CD14-positive monocyte (primary cell): ENCODE results near the gene ATXN2L. TPM values are rescaled to one million over a fixed set of nuclear protein-coding genes. Genes with fewer than 3 reads are reported as not detected.
A peak's percentile ranks its signal among the peaks of the same experiment; 100 is the strongest.

ENCODE experiments used
- DNase-seq, 3 donors: peaks; one replicate each; pipeline ENCODE4 v3.0.0-alpha.2; 2011 to 2022
- H2AFZ ChIP-seq: 2 replicates; pipeline ENCODE4 v1.6.0; 2012; ENCODE audit warnings: mild to moderate bottlenecking, low read depth, low read length, inconsistent platforms; ENCODE audit not compliant: insufficient read depth, poor library complexity, severe bottlenecking
- H3K27ac ChIP-seq, 2 donors: 1 replicate in 1 of 2; 2 replicates in 1 of 2; pipeline ENCODE4 v1.5.1; 2012 to 2013; ENCODE audit warnings: low read length in 2 of 2, control low read depth in 1 of 2, inconsistent platforms in 1 of 2, low read depth in 1 of 2, mild to moderate bottlenecking in 1 of 2
- H3K27me3 ChIP-seq, 2 donors: one replicate each; pipeline versions ENCODE4 v1.6.0 to v1.6.1; 2011 to 2013; ENCODE audit warnings: low read length in 2 of 2; ENCODE audit not compliant: control insufficient read depth in 2 of 2, insufficient read depth in 2 of 2
- H3K36me3 ChIP-seq, 2 donors: replicated peaks in 1 of 2; 1 replicate in 1 of 2; 2 replicates in 1 of 2; pipeline versions ENCODE4 v1.5.1 to v1.6.1; 2012 to 2013; ENCODE audit warnings: low read length in 2 of 2, control low read depth in 1 of 2, inconsistent platforms in 1 of 2, mild to moderate bottlenecking in 1 of 2; ENCODE audit not compliant: insufficient read depth in 2 of 2, control insufficient read depth in 1 of 2
- H3K4me1 ChIP-seq, 2 donors: 1 replicate in 1 of 2; 2 replicates in 1 of 2; pipeline versions ENCODE4 v1.5.1 to v1.6.1; 2012 to 2013; ENCODE audit warnings: low read length in 2 of 2, control low read depth in 1 of 2, inconsistent platforms in 1 of 2, mild to moderate bottlenecking in 1 of 2, moderate library complexity in 1 of 2; ENCODE audit not compliant: insufficient read depth in 2 of 2, control insufficient read depth in 1 of 2
- H3K4me2 ChIP-seq: replicated peaks from 2 replicates; pipeline ENCODE3; 2012; ENCODE audit warnings: low read length, moderate library complexity, mild to moderate bottlenecking; ENCODE audit not compliant: poor library complexity, severe bottlenecking; ENCODE audit errors: extremely low read depth
- H3K4me3 ChIP-seq, 3 experiments: fragments of 200-600 bp in 1 of 3; sonication (generic) in 1 of 3; replicated peaks in 1 of 3; 1 replicate in 2 of 3; 2 replicates in 1 of 3; pipeline ENCODE4 v1.5.1; 2011 to 2013; ENCODE audit warnings: low read length in 3 of 3, mild to moderate bottlenecking in 3 of 3, control low read depth in 2 of 3, low read depth in 2 of 3, inconsistent platforms in 1 of 3, moderate library complexity in 1 of 3
- H3K79me2 ChIP-seq: 2 replicates; pipeline ENCODE4 v1.6.0; 2012; ENCODE audit warnings: mild to moderate bottlenecking, control low read depth, inconsistent platforms, low read length, moderate library complexity; ENCODE audit not compliant: insufficient read depth
- H3K9ac ChIP-seq: 2 replicates; pipeline ENCODE4 v1.6.0; 2017; ENCODE audit warnings: low read length, mild to moderate bottlenecking; ENCODE audit not compliant: insufficient read depth, poor library complexity, severe bottlenecking
- H3K9me3 ChIP-seq, 2 donors: replicated peaks in 1 of 2; 1 replicate in 1 of 2; 2 replicates in 1 of 2; pipeline versions ENCODE4 v1.5.1 to v1.6.1; 2012 to 2013; ENCODE audit warnings: low read length in 2 of 2, control low read depth in 1 of 2; ENCODE audit not compliant: control insufficient read depth in 1 of 2, insufficient read depth in 1 of 2
- H4K20me1 ChIP-seq: 2 replicates; pipeline ENCODE4 v1.6.0; 2012; ENCODE audit warnings: mild to moderate bottlenecking, low read length, control low read depth, moderate library complexity; ENCODE audit not compliant: insufficient read depth
- H3K27ac Mint-ChIP-seq, 7 donors: one replicate each; pipeline ENCODE4 v1.8.0; 2020; ENCODE audit warnings: mild to moderate bottlenecking in 7 of 7, mixed read lengths in 7 of 7, moderate library complexity in 6 of 7, inconsistent platforms in 2 of 7
- H3K27me3 Mint-ChIP-seq, 3 donors: one replicate each; pipeline ENCODE4 v1.8.0; 2021 to 2022; ENCODE audit warnings: low read depth in 3 of 3, mild to moderate bottlenecking in 3 of 3, mixed read lengths in 3 of 3, moderate library complexity in 3 of 3, inconsistent platforms in 1 of 3
- H3K36me3 Mint-ChIP-seq, 2 donors: one replicate each; pipeline ENCODE4 v1.8.0; 2020; ENCODE audit warnings: mixed read lengths in 2 of 2, inconsistent platforms in 1 of 2, mild to moderate bottlenecking in 1 of 2
- H3K4me1 Mint-ChIP-seq: one replicate; pipeline ENCODE4 v1.8.0; 2020; ENCODE audit warnings: mild to moderate bottlenecking, mixed read lengths
- H3K4me3 Mint-ChIP-seq, 2 donors: one replicate each; pipeline ENCODE4 v1.8.0; 2020; ENCODE audit warnings: mild to moderate bottlenecking in 2 of 2, mixed read lengths in 2 of 2, moderate library complexity in 1 of 2
- H3K9me3 Mint-ChIP-seq, 7 donors: one replicate each; pipeline ENCODE4 v1.8.0; 2020 to 2022; ENCODE audit warnings: mixed read lengths in 7 of 7, mild to moderate bottlenecking in 6 of 7, moderate library complexity in 6 of 7, inconsistent platforms in 2 of 7
- CTCF ChIP-seq: fragments of 200-600 bp; IDR thresholded peaks from one replicate; pipeline ENCODE4 v1.8.0; 2022; ENCODE audit warnings: antibody characterized with exemption, mild to moderate bottlenecking
- WGBS: methylation state at CpG from one replicate; pipeline ENCODE4 v1.1.5; 2013; ENCODE audit warnings: missing lambda C conversion rate; ENCODE audit not compliant: insufficient coverage; 5-methylcytosine and 5-hydroxymethylcytosine counted together
- intact Hi-C, 2 donors: fragments of 100-400 bp; cut with micrococcal nuclease; formaldehyde crosslinking; loops; one replicate each; pipeline versions ENCODE4 v1.15.0 to v1.15.1; 2023
- polyA plus RNA-seq, 3 donors: library from polyadenylated mRNA; depleted of rRNA in 1 of 3; unstranded in 2 of 3; stranded (reverse) in 1 of 3; fragments of 300-500 nt in 2 of 3; fragments of >200 nt in 1 of 3; fragmentation: Illumina TruSeq in 2 of 3; gene quantifications; 1 replicate in 2 of 3; 2 replicates in 1 of 3; pipeline ENCODE4 v1.2.3, GENCODE V29; 2012 to 2021

ATXN2L gene
- polyA plus RNA-seq, 3 donors, result 4.8 to 118 (median 10.2) TPM

- peaks cover 68 to 81% of the 10 kb centered on the region in 2 donors for H3K36me3 Mint-ChIP-seq
- peak overlapping the region in 1 of 7 donors; percentile 7 for H3K27ac Mint-ChIP-seq
- peaks cover 60 to 79% of the 10 kb centered on the region in 2 donors for H3K36me3 ChIP-seq
- H3K4me2 ChIP-seq, result no peak overlapping the region
- H2AFZ ChIP-seq, result no peak overlapping the region
- no peak overlapping the region for H3K4me3 ChIP-seq
- WGBS, result no CpG with 5 or more reads among the region's 8 CpGs
- H3K27ac ChIP-seq, result no peak overlapping the region
- no peak overlapping the region for H3K9ac ChIP-seq
- no peaks in the 10 kb centered on the region for H3K27me3 Mint-ChIP-seq
- H3K4me3 Mint-ChIP-seq, result no peak overlapping the region
- no peaks in the 10 kb centered on the region for H3K27me3 ChIP-seq
- peaks cover 20% of the 10 kb centered on the region for H3K4me1 Mint-ChIP-seq
- TF ChIP-seq CTCF, result no peak
- intact Hi-C loops, result no loop called here
- H3K9me3 ChIP-seq, result no peaks in the 10 kb centered on the region
- H3K9me3 Mint-ChIP-seq, result no peaks in the 10 kb centered on the region
- peaks cover 64% of the 10 kb centered on the region for H4K20me1 ChIP-seq
- peaks cover 3% of the 10 kb centered on the region for H3K79me2 ChIP-seq
- peaks cover 13 to 20% of the 10 kb centered on the region in 2 donors for H3K4me1 ChIP-seq
- DNase-seq, result no peak
These were observed 13.9 kb downstream of the ATXN2L start for GRCh38 chr16:28836761-28837064.

GRCh38 chr16:28837672-28838557 is 15.1 kb downstream of the ATXN2L start:
- no peaks in the 10 kb centered on the region for H3K9me3 ChIP-seq
- H4K20me1 ChIP-seq, result peaks cover 52% of the 10 kb centered on the region
- Mint-ChIP-seq H3K27ac (peak overlapping the region in 6 of 7 donors; percentile 2 to 85 (median 48)), H3K4me3 (no peak overlapping the region), H3K4me1 (peaks cover 20% of the 10 kb centered on the region), H3K27me3 (no peaks in the 10 kb centered on the region), H3K36me3 (peaks cover 68 to 81% of the 10 kb centered on the region in 2 donors), H3K9me3 (no peaks in the 10 kb centered on the region)
- H3K9ac ChIP-seq, result no peak overlapping the region
- H3K4me2 ChIP-seq, result no peak overlapping the region
- no peak for TF ChIP-seq CTCF
- no peak overlapping the region for H2AFZ ChIP-seq
- intact Hi-C loops, result no loop called here
- WGBS, result 93% methylated on average over 7 of the region's 7 CpGs
- peaks cover 60 to 79% of the 10 kb centered on the region in 2 donors for H3K36me3 ChIP-seq
- H3K27ac ChIP-seq, result peak overlapping the region in 1 of 2 donors; percentile 32
- no peak for DNase-seq
- no peaks in the 10 kb centered on the region for H3K79me2 ChIP-seq
- no peaks in the 10 kb centered on the region for H3K27me3 ChIP-seq
- H3K4me3 ChIP-seq, result no peak overlapping the region
- H3K4me1 ChIP-seq, result peaks cover 13 to 20% of the 10 kb centered on the region in 2 donors
